ENCODE results near the gene PRRT1B. TPM values are rescaled to one million over a fixed set of nuclear protein-coding genes. Genes with fewer than 3 reads are reported as not detected.

PRRT1B gene
- total and polyA plus RNA-seq, 2 experiments from 2014 or later = 0.24 TPM; not detected in 1

GRCh38 chr9:131591845-131592208, 46.5 kb downstream of the PRRT1B start:
- Histone ChIP-seq H4K20me1 (replicated peaks; ENCODE audit: insufficient read depth) (no peaks in the 10 kb centered on the region), H3F3A (replicated peaks; ENCODE audit: low read depth) (0 out of 2 replicates have a peak, but pooled peaks cover 3% of the 10 kb centered on the region), H3K79me2 (replicated peaks; ENCODE audit: insufficient read depth) (no peaks in the 10 kb centered on the region), H3K4me1 (ENCODE audit: insufficient read depth) (no peaks in the 10 kb centered on the region), H3K9me2 (ENCODE audit: insufficient read depth) (no peaks in the 10 kb centered on the region), H3K36me3 (ENCODE audit: insufficient read depth) (no peaks in the 10 kb centered on the region; the same call in 1 of the 2 replicates), H3K27ac (ENCODE audit: low read depth) (0 out of 2 replicates have a peak overlapping the region, but pooled peaks have one; percentile 19), H3K4me2 (no peak overlapping the region), H3K4me3 (no peak overlapping the region), H2AFZ (no peak overlapping the region), H3K27me3 (ENCODE audit: insufficient read depth) (no peaks in the 10 kb centered on the region)
- Mint-ChIP-seq H3K4me1 (no peaks in the 10 kb centered on the region), H3K27me3 (ENCODE audit: insufficient read depth, low read depth, poor library complexity) (peaks cover 13% of the 10 kb centered on the region), H3K36me3 (ENCODE audit: low read depth) (peaks cover 26% of the 10 kb centered on the region), H3K9me3 (no peaks in the 10 kb centered on the region), H3K4me3 (no peak overlapping the region), H3K27ac (peak overlapping the region; percentile 78)
- TF ChIP-seq CTCF (conservative IDR thresholded peaks at IDR 0.05; ENCODE audit: low read depth in 2 of 2) (no peak), ZNF331 (CRISPR knock-in tag; IDR thresholded peaks at IDR 0.05; ENCODE audit: low read depth) (no peak), JUNB (IDR thresholded peaks at IDR 0.05; ENCODE audit: unreplicated experiment) (no peak), POLR2AphosphoS5 (IDR thresholded peaks at IDR 0.05; ENCODE audit: low read depth) (no peak), NANOG (IDR thresholded peaks at IDR 0.05; ENCODE audit: borderline replicate concordance) (no peak), EZH2 (IDR thresholded peaks at IDR 0.05; ENCODE audit: low read depth, unreplicated experiment) (no peak)
- DNase-seq (ENCODE audit: low spot score) (no peak), ATAC-seq (no peak)

GRCh38 chr9:131593091-131593820, 47.9 kb downstream of the PRRT1B start:
- TF ChIP-seq NANOG (IDR thresholded peaks at IDR 0.05; ENCODE audit: borderline replicate concordance) (no peak), POLR2AphosphoS5 (IDR thresholded peaks at IDR 0.05; ENCODE audit: low read depth) (no peak), JUNB (IDR thresholded peaks at IDR 0.05; ENCODE audit: unreplicated experiment) (no peak), EZH2 (IDR thresholded peaks at IDR 0.05; ENCODE audit: low read depth, unreplicated experiment) (no peak), ETS1 (IDR thresholded peaks at IDR 0.05) (no peak)
- Histone ChIP-seq H2AFZ (no peak overlapping the region), H3K36me3 (ENCODE audit: insufficient read depth) (no peaks in the 10 kb centered on the region; the same call in 1 of the 2 replicates), H3K4me3 (no peak overlapping the region), H4K20me1 (replicated peaks; ENCODE audit: insufficient read depth) (no peaks in the 10 kb centered on the region), H3K9me2 (ENCODE audit: insufficient read depth) (no peaks in the 10 kb centered on the region), H3K27ac (ENCODE audit: low read depth) (no peak overlapping the region), H3K79me2 (replicated peaks; ENCODE audit: insufficient read depth) (no peaks in the 10 kb centered on the region), H3K27me3 (ENCODE audit: insufficient read depth) (no peaks in the 10 kb centered on the region), H3F3A (replicated peaks; ENCODE audit: low read depth) (0 out of 2 replicates have a peak, but pooled peaks cover 3% of the 10 kb centered on the region), H3K4me2 (no peak overlapping the region), H3K4me1 (ENCODE audit: insufficient read depth) (no peaks in the 10 kb centered on the region)
- DNase-seq (ENCODE audit: low spot score) (no peak), ATAC-seq (no peak)
- Mint-ChIP-seq H3K9me3 (no peaks in the 10 kb centered on the region), H3K4me3 (no peak overlapping the region), H3K36me3 (ENCODE audit: low read depth) (peaks cover 22% of the 10 kb centered on the region), H3K27me3 (ENCODE audit: insufficient read depth, low read depth, poor library complexity) (peaks cover 8% of the 10 kb centered on the region), H3K27ac (no peak overlapping the region), H3K4me1 (no peaks in the 10 kb centered on the region)

All from GM23338 (cell line).